Activated B cell treated with CpG ODN at 0.5 μM for 24 hours (primary cell): Measurements from ENCODE around the gene IPP. TPM values are rescaled to one million over a fixed set of nuclear protein-coding genes. Genes with fewer than 3 reads are reported as not detected.

Experiments
- ATAC-seq: fragments of 200-7000 bp; cut with Tn5 transposase; one replicate; pipeline ENCODE4 v1.10.0; 2021; ENCODE audit warnings: low read depth, mild to moderate bottlenecking, moderate library complexity
- CTCF ChIA-PET: fragments of 350-600 bp; sonication (Branson Sonifier 250); formaldehyde crosslinking; loops from one replicate; lab custom pipeline; 2021; ENCODE audit warnings: antibody characterized with exemption; lab: Charles Lee
- POLR2A ChIA-PET: fragments of 350-600 bp; sonication (Branson Sonifier 250); formaldehyde crosslinking; loops from one replicate; lab custom pipeline; 2021; ENCODE audit warnings: antibody characterized with exemption; lab: Charles Lee
- DNase-seq: peaks from one replicate; pipeline ENCODE4 v3.0.0; 2022
- H3K27ac Mint-ChIP-seq: one replicate; pipeline ENCODE4 v1.8.0; 2020; ENCODE audit warnings: mixed read lengths
- H3K27me3 Mint-ChIP-seq: one replicate; pipeline ENCODE4 v1.8.0; 2021; ENCODE audit warnings: mixed read lengths
- H3K36me3 Mint-ChIP-seq: one replicate; pipeline ENCODE4 v1.8.0; 2021; ENCODE audit warnings: low read depth, mixed read lengths
- H3K4me1 Mint-ChIP-seq: one replicate; pipeline ENCODE4 v1.8.0; 2021; ENCODE audit warnings: mixed read lengths
- H3K4me3 Mint-ChIP-seq: one replicate; pipeline ENCODE4 v1.8.0; 2020; ENCODE audit warnings: mild to moderate bottlenecking, mixed read lengths
- H3K9me3 Mint-ChIP-seq: one replicate; pipeline ENCODE4 v1.8.0; 2020; ENCODE audit warnings: mixed read lengths
- CTCF ChIP-seq: fragments of 200-600 bp; IDR thresholded peaks from one replicate; pipeline ENCODE4 v1.8.0; 2022; ENCODE audit warnings: antibody characterized with exemption, mild to moderate bottlenecking
- intact Hi-C: fragments of 100-400 bp; cut with micrococcal nuclease; formaldehyde crosslinking; loops from one replicate; pipeline ENCODE4 v1.15.1; 2024
- total RNA-seq: library from RNA; stranded (reverse); gene quantifications from 2 replicates; pipeline ENCODE4 v1.2.3, GENCODE V29; 2022

IPP gene
- total RNA-seq, 1 donor from 2014 or later: 11.4 TPM

DNA sequence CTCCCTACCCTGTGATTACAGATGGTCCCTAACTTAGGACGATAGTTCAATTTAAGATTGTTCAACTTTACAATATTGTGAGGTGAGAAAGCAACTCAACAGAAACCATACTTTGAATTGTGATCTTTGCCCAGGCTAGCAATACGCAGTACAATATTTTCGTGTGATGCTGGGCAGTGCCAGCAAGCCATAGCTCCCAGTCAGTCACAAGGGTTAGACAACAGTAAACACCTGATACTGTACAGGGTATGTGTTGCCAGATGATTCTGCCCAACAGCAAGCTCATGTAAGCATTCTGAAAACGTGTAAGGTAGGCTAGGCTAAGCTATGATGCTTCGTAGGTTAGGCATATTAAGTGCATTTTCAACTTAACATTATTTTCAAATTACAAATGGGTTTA, 76.0 kb downstream of the IPP start:
- Mint-ChIP-seq H3K27me3 (no peaks in the 10 kb centered on the region), H3K27ac (no peak overlapping the region), H3K4me1 (peaks cover 73% of the 10 kb centered on the region), H3K36me3 (peaks cover 26% of the 10 kb centered on the region), H3K9me3 (no peaks in the 10 kb centered on the region), H3K4me3 (no peak overlapping the region)
- no peak for TF ChIP-seq CTCF
- ATAC-seq (no peak), DNase-seq (no peak)
- intact Hi-C loops: no loop called here
- POLR2A ChIA-PET: no interaction called here
- CTCF ChIA-PET: no interaction called here

DNA sequence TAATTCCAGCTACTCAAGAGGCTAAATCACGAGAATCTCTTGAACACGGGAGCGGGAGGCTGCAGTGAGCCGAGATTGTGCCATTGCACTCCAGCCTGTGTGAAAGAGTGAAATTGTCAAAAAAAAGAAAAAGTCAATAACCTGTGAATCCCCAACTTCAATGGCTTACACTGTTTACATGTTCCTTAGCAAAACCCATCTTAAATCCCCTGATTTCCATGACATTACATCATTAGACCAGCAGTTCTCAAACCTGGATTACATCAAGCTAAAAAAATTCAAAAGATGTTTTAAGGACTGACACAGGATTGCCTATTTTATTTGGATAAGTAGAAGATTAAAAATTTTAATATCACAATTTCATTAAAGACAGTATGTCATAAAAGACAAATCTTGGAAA, 76.5 kb downstream of the IPP start:
- POLR2A ChIA-PET: no interaction called here
- no peak for TF ChIP-seq CTCF
- H3K27me3 Mint-ChIP-seq: no peaks in the 10 kb centered on the region
- no peaks in the 10 kb centered on the region for H3K9me3 Mint-ChIP-seq
- peaks cover 28% of the 10 kb centered on the region for H3K36me3 Mint-ChIP-seq
- CTCF ChIA-PET: no interaction called here
- no peak overlapping the region for H3K27ac Mint-ChIP-seq
- peaks cover 70% of the 10 kb centered on the region for H3K4me1 Mint-ChIP-seq
- ATAC-seq: no peak
- no peak for DNase-seq
- no peak overlapping the region for H3K4me3 Mint-ChIP-seq
- intact Hi-C loops: no loop called here

- intact Hi-C loops: no loop called here
- CTCF ChIA-PET: no interaction called here
- POLR2A ChIA-PET: no interaction called here
- DNase-seq (no peak), ATAC-seq (no peak)
- no peaks in the 10 kb centered on the region for H3K27me3 Mint-ChIP-seq
- no peaks in the 10 kb centered on the region for H3K9me3 Mint-ChIP-seq
- TF ChIP-seq CTCF: no peak
- H3K27ac Mint-ChIP-seq: no peak overlapping the region
- peaks cover 35% of the 10 kb centered on the region for H3K36me3 Mint-ChIP-seq
- no peak overlapping the region for H3K4me3 Mint-ChIP-seq
- peaks cover 59% of the 10 kb centered on the region for H3K4me1 Mint-ChIP-seq
These were observed 80.4 kb downstream of the IPP start for GRCh38 chr1:45669859-45670655.

GRCh38 chr1:45669379-45669778, 81.1 kb downstream of the IPP start:
- Mint-ChIP-seq H3K4me3 (no peak overlapping the region), H3K9me3 (no peaks in the 10 kb centered on the region), H3K27ac (no peak overlapping the region), H3K27me3 (no peaks in the 10 kb centered on the region), H3K4me1 (peaks cover 54% of the 10 kb centered on the region), H3K36me3 (peaks cover 29% of the 10 kb centered on the region)
- intact Hi-C loops: no loop called here
- CTCF ChIA-PET: no interaction called here
- TF ChIP-seq CTCF: no peak
- DNase-seq (no peak), ATAC-seq (no peak)
- POLR2A ChIA-PET: no interaction called here

DNA sequence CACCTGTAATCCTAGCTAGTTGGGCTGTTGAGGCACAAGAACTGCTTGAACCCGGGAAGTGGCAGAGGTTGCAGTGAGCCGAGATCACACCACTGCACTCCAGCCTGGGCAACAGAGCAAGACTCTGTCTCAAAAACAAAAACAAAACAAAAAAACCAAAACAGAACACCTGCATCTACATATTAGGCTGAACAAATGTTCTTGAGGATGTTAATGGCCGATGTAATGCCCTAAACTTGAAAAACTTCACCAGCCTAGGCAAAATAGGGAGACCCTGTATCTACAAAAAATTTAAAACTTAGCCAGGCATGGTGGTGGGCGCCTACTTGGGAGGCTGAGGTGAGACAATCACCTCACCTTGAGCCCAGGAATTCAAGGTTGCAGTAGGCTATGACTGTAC, 81.9 kb downstream of the IPP start:
- no peak for ATAC-seq
- Mint-ChIP-seq H3K27ac (no peak overlapping the region), H3K4me3 (no peak overlapping the region), H3K36me3 (peaks cover 26% of the 10 kb centered on the region), H3K4me1 (peaks cover 47% of the 10 kb centered on the region), H3K27me3 (no peaks in the 10 kb centered on the region), H3K9me3 (no peaks in the 10 kb centered on the region)
- TF ChIP-seq CTCF: no peak
- intact Hi-C loops: no loop called here
- CTCF ChIA-PET: no interaction called here
- POLR2A ChIA-PET: no interaction called here
- DNase-seq: no peak
